ENCODE measurements around the gene CDHR2.
"Not testable (repeated sequence)": the region's sequence is repeated elsewhere in the genome, so short reads cannot be mapped to it uniquely, and the experiment has no call there.

Gene CDHR2

DNA sequence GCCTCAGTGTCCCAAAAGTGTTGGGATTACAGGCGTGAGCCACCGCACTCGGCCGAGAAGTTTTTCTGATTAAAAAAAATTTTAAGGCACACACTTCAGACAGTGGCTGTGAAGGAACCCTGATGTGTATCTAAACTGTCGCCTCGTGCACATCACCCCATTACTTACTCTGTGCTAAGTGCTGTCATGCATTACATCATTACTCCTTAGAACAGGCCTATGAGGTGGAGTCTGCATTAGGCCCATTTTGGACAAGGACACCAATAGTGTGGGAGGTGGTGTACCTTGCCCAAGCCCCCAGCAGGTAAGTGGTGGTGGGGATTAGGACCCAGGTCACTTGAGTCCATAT lies 3.8 kb upstream of the CDHR2 start:
- peaks cover 56% of the 10 kb centered on the region for H3K4me1 Mint-ChIP-seq
- H3K36me3 Mint-ChIP-seq, result no peaks in the 10 kb centered on the region
- H3K9me3 Mint-ChIP-seq, result no peaks in the 10 kb centered on the region
- H3K27me3 Mint-ChIP-seq, result no peaks in the 10 kb centered on the region
- no peak overlapping the region for H3K4me3 Mint-ChIP-seq
- H3K27ac Mint-ChIP-seq, result no peak overlapping the region

DNA sequence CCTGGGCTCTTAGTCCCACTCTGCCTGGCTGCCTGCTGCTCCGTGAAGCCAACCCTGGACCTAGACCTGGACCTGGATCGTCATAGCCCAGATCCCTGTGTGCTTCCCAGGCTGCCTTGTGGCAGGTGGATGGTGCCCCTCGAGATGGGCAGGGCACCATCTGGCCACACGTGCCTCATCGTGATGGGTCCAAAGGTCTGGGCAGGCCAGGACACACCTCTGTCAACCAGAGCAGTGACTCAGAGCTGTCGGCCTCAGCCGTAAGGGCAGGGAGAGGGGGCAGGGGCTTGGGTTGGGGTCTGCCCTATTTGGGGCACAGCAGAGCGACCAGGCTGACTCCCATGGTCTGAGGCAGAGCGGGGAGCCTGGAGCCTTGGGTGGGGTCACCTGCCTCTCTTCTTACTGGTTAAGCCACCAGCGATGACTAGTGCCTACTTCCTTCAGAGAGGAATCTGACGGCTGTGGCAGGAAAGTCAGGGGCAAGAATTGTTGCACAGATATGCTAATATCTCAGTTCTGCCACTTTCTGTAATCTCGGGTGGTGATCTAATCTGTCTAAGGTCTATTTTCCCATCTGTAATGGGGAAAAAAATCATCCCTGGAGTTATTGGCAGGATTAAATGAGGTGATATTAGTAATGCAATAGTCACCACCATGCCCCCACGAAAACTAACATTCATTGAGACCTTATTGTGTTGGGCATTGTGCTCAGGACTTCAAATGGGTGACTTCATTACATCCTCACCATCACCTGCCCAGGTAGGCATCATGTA lies 3.2 kb upstream of the CDHR2 start:
- Mint-ChIP-seq H3K9me3 (no peaks in the 10 kb centered on the region), H3K4me1 (peaks cover 56% of the 10 kb centered on the region), H3K4me3 (no peak overlapping the region), H3K36me3 (no peaks in the 10 kb centered on the region), H3K27ac (no peak overlapping the region), H3K27me3 (no peaks in the 10 kb centered on the region)

- Mint-ChIP-seq H3K36me3 (no peaks in the 10 kb centered on the region), H3K4me3 (no peak overlapping the region), H3K9me3 (no peaks in the 10 kb centered on the region), H3K27ac (peak overlapping the region; percentile 65), H3K4me1 (peaks cover 50% of the 10 kb centered on the region), H3K27me3 (no peaks in the 10 kb centered on the region)
These were observed 1.3 kb upstream of the CDHR2 start for GRCh38 chr5:176547802-176548201.

DNA sequence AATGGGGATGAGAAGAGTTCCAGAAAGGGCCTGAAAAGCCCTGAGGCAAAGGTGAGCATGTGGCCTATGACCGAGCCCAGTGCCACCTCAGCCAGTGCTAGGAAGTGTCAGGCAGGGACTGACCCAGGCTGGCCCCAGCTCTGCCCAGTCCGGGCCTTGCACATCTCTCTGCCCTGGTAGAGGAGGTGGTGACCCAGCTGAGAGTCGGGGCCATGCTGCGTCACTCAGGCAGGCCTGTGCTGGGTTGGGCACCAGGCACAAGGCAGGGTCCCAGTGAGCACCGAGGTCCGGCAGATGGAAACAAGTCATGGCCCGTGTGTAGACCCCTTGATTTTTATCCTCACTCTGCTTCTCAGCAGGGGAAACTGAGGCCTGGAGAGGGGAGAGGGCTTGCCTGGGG lies 729 bp downstream of the CDHR2 start:
- Mint-ChIP-seq H3K36me3 (no peaks in the 10 kb centered on the region), H3K27ac (no peak overlapping the region), H3K27me3 (no peaks in the 10 kb centered on the region), H3K4me3 (peak overlapping the region; percentile 51), H3K9me3 (no peaks in the 10 kb centered on the region), H3K4me1 (peaks cover 58% of the 10 kb centered on the region)

GRCh38 chr5:176550275-176550831 lies 1.2 kb downstream of the CDHR2 start:
- no peaks in the 10 kb centered on the region for H3K9me3 Mint-ChIP-seq
- peak overlapping the region; percentile 51 for H3K4me3 Mint-ChIP-seq
- peaks cover 58% of the 10 kb centered on the region for H3K4me1 Mint-ChIP-seq
- H3K36me3 Mint-ChIP-seq, result no peaks in the 10 kb centered on the region
- no peak overlapping the region for H3K27ac Mint-ChIP-seq
- H3K27me3 Mint-ChIP-seq, result no peaks in the 10 kb centered on the region

DNA sequence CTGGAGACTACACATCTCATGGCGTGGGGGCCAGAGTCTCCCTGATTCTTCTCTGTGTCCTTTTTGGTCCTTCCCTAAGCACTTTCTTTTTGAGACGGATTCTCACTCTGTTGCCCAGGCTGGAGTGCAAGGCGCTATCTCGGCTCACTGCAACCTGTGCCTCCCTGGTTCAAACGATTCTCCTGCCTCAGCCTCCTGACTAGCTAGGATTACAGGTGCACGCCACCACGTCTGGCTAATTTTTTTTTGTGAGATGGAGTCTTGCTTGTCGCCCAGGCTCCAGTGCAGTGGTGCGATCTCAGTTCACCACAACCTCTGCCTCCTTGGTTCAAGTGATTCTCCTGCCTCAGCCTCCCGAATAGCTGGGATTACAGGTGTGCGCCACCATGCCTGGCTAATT lies 1.8 kb downstream of the CDHR2 start:
- peaks cover 58% of the 10 kb centered on the region for H3K4me1 Mint-ChIP-seq
- H3K9me3 Mint-ChIP-seq, result not testable (repeated sequence)

GRCh38 chr5:176552332-176552869 lies 3.3 kb downstream of the CDHR2 start:
- Mint-ChIP-seq H3K4me1 (peaks cover 67% of the 10 kb centered on the region), H3K4me3 (no peak overlapping the region), H3K9me3 (no peaks in the 10 kb centered on the region), H3K27ac (no peak overlapping the region), H3K36me3 (no peaks in the 10 kb centered on the region), H3K27me3 (no peaks in the 10 kb centered on the region)

More for the DNA sequence above, 1.8 kb downstream of the CDHR2 start:
- H3K27ac Mint-ChIP-seq, result peak overlapping the region; percentile 46
- not testable (repeated sequence) for H3K36me3 Mint-ChIP-seq, H3K27me3 Mint-ChIP-seq
- peak overlapping the region; percentile 51 for H3K4me3 Mint-ChIP-seq

- Mint-ChIP-seq H3K27me3 (no peaks in the 10 kb centered on the region), H3K4me1 (peaks cover 61% of the 10 kb centered on the region), H3K9me3 (no peaks in the 10 kb centered on the region), H3K27ac (peak overlapping the region; percentile 70), H3K4me3 (no peak overlapping the region), H3K36me3 (no peaks in the 10 kb centered on the region)
These were observed 4.3 kb downstream of the CDHR2 start for GRCh38 chr5:176553260-176554085.

- H3K4me3 Mint-ChIP-seq, result no peak overlapping the region
- H3K9me3 Mint-ChIP-seq, result no peaks in the 10 kb centered on the region
- peaks cover 77% of the 10 kb centered on the region for H3K4me1 Mint-ChIP-seq
- H3K27me3 Mint-ChIP-seq, result no peaks in the 10 kb centered on the region
- H3K27ac Mint-ChIP-seq, result no peak overlapping the region
- H3K36me3 Mint-ChIP-seq, result no peaks in the 10 kb centered on the region
These were observed 8.7 kb downstream of the CDHR2 start for GRCh38 chr5:176557846-176558245.

DNA sequence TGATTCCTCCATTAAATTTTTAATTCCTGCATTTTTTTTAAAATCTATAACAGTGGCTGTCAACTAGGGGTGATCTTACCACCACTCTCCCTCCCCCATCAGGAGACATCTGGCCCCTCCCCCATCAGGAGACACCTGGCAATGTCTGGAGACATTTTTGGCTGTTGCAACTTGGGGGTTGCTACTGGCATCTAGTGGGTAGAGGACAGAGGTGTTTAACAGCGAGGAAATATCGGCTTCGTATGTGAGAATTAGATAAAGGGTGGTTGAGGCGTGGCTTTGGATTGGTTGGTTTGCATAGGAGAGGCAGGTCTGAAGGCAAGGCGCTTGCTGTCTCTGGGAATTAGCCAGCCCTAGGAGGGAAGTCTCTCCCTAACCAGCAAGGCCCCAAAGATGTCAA lies 10.5 kb downstream of the CDHR2 start:
- no peaks in the 10 kb centered on the region for H3K9me3 Mint-ChIP-seq
- H3K36me3 Mint-ChIP-seq, result no peaks in the 10 kb centered on the region
- peaks cover 61% of the 10 kb centered on the region for H3K4me1 Mint-ChIP-seq
- peak overlapping the region; percentile 30 for H3K4me3 Mint-ChIP-seq
- no peak overlapping the region for H3K27ac Mint-ChIP-seq
- H3K27me3 Mint-ChIP-seq, result no peaks in the 10 kb centered on the region

GRCh38 chr5:176560364-176560763 lies 11.2 kb downstream of the CDHR2 start:
- H3K36me3 Mint-ChIP-seq, result no peaks in the 10 kb centered on the region
- H3K9me3 Mint-ChIP-seq, result no peaks in the 10 kb centered on the region
- H3K27ac Mint-ChIP-seq, result no peak overlapping the region
- H3K27me3 Mint-ChIP-seq, result no peaks in the 10 kb centered on the region
- H3K4me3 Mint-ChIP-seq, result no peak overlapping the region
- H3K4me1 Mint-ChIP-seq, result peaks cover 54% of the 10 kb centered on the region

DNA sequence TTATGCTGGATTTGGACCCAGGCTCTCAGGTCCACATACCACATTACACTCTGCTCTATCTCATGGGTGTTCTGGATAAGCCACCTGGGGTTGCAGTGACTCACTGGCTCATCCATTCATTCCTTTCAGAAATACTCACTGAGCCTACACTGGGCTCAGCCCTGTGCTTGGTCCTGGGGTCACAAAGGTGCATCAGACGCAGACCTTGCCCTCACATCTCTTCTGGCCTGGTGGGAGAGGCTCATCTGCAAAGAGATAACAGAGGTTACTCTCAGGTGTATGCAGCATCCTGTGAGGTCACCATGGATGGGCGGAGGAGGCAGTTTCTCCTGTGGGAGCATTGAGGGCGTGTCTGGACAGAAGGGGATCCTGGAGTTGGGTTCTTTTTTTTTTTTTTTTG lies 12.1 kb downstream of the CDHR2 start:
- no peaks in the 10 kb centered on the region for H3K36me3 Mint-ChIP-seq
- peaks cover 45% of the 10 kb centered on the region for H3K4me1 Mint-ChIP-seq
- H3K27me3 Mint-ChIP-seq, result no peaks in the 10 kb centered on the region
- no peak overlapping the region for H3K27ac Mint-ChIP-seq
- H3K9me3 Mint-ChIP-seq, result no peaks in the 10 kb centered on the region
- no peak overlapping the region for H3K4me3 Mint-ChIP-seq

DNA sequence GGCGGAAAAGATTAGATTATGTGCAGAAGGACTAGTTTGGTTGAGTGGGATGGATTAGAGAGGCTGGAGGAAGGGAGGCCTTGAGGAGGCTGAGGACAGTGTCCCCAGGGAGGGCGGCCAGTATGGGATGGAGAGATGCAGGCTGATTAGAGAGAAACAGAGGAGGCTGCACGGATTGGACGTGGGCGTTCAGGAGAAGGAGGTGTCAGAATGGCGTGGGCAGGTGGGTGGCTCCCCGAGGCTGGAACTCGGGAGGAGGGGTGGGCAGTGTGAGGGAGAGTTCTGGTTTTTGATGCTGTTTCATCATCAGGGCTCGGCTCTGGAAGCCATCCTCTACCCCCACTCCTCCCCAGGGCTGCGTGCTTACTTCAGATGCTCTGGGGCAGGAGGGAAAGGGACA lies 13.0 kb downstream of the CDHR2 start:
- H3K27ac Mint-ChIP-seq, result no peak overlapping the region
- no peaks in the 10 kb centered on the region for H3K9me3 Mint-ChIP-seq
- H3K27me3 Mint-ChIP-seq, result no peaks in the 10 kb centered on the region
- no peak overlapping the region for H3K4me3 Mint-ChIP-seq
- peaks cover 37% of the 10 kb centered on the region for H3K4me1 Mint-ChIP-seq
- no peaks in the 10 kb centered on the region for H3K36me3 Mint-ChIP-seq

DNA sequence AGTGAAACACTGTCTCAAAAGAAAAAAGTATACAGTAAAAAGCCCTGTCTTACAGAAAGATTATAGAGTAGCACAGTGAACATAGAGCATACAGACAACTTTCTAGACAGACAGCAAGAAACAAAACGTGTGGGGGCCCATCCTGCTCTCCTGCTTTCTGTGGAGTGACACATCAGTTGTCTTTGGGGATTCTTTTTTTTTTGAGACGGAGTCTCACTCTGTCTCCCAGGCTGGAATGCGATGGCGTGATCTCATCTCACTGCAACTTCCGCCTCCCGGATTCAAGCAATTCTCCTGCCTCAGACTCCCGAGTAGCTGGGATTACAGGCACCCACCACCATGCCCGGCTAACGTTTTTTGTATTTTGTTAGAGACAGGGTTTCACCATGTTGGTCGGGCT lies 14.9 kb downstream of the CDHR2 start:
- no peaks in the 10 kb centered on the region for H3K27me3 Mint-ChIP-seq
- no peak overlapping the region for H3K27ac Mint-ChIP-seq
- no peaks in the 10 kb centered on the region for H3K9me3 Mint-ChIP-seq
- H3K4me1 Mint-ChIP-seq, result peaks cover 32% of the 10 kb centered on the region
- no peaks in the 10 kb centered on the region for H3K36me3 Mint-ChIP-seq
- H3K4me3 Mint-ChIP-seq, result no peak overlapping the region

GRCh38 chr5:176565760-176566288 lies 16.7 kb downstream of the CDHR2 start:
- Mint-ChIP-seq H3K27ac (no peak overlapping the region), H3K27me3 (no peaks in the 10 kb centered on the region), H3K4me3 (no peak overlapping the region), H3K4me1 (peaks cover 15% of the 10 kb centered on the region), H3K9me3 (no peaks in the 10 kb centered on the region), H3K36me3 (no peaks in the 10 kb centered on the region)

DNA sequence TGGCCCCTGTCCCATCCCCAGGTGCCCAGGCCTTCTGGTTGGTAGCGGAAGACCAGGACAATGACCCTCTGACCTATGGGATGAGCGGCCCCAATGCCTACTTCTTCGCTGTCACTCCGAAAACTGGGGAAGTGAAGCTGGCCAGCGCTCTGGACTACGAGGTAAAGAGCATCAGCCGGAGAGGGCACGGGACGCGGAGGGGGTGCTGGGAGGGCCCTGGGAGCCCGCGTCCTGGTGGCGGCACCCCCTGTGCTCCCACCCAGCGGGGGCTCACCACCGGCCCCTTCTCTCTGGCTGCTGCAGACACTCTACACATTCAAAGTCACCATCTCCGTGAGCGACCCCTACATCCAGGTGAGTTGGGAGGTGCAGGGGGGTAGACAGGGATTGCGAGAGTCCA lies 19.5 kb downstream of the CDHR2 start:
- Mint-ChIP-seq H3K36me3 (no peaks in the 10 kb centered on the region), H3K27me3 (peaks cover 1% of the 10 kb centered on the region), H3K4me3 (no peak overlapping the region), H3K9me3 (no peaks in the 10 kb centered on the region), H3K4me1 (no peaks in the 10 kb centered on the region), H3K27ac (no peak overlapping the region)
